Activated naive CD4-positive, alpha-beta T cell treated with anti-CD3 and anti-CD28 coated beads, Interleukin-2, amount 50 U/mL, for 16 hours (primary cell): ENCODE measurements around the gene LRP2.

ENCODE experiments used
- DNase-seq: peaks from one replicate; pipeline ENCODE4 v3.0.0-alpha.2; 2020

LRP2 gene

DNA sequence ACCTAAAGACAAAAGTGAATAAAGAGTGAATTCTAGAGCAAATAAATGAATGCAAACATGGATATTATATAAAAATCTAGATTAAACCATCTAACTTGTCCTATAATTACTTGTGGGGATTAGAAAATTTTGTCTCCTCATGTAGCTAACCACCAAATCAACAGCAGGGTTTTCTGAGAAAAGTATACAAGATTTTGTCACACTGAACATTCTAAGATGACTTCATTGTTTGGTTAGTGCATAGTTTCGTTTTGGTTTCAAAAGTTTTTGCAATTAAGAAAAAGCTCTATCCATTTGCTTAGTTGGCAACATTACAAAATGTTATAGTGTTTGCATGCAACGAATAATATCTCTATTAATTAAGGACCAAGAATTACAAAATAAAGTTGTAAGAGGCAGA lies 125.0 kb downstream of the LRP2 start:
- no peak for DNase-seq

DNA sequence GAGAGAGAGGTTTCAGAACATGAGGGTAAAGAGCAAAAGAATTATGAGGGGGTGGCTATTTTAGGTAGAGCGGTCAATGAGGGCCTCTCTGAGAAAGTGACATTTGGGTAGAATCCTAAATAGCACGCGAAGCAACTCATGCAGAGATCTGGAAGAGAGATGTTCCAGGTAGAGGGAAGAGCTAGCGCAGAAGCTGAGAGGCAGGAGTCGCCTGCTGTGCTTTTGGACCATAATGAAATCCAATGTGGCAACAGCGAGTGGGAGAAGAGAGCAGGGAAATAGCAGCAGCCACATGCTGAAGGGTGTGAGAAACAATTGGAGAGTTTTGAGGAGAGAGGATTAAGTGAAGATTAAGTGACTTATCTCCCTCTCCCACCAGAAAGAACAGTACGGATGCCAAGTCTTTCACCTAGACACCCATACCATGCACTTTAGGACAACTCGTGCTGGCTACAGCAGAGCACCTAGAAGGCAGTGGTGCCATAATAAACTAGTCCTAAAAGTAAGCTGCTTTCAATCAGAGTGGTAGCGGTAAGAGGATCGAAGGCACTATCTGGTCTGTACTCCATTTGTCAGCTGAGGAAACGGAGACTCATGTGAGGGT lies 129.7 kb downstream of the LRP2 start:
- DNase-seq, result no peak

DNA sequence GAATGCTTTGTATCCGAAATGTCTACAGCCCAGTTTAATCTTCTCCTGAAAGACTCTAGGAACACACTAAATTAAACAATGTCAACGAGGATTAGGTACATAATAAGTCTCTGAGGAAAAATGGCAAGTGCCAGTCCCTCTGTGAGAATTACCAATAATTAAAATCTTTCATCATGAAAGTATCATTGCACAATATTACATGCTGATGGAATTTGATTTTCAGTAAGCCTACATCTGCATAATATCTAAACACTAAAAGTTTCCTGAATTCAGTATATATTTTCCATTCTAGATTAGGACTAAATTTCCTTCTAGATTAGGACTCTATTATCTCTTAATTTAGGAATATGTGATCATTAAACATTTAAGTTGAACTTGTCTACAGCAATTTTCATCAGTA lies 132.1 kb downstream of the LRP2 start:
- no peak for DNase-seq

DNA sequence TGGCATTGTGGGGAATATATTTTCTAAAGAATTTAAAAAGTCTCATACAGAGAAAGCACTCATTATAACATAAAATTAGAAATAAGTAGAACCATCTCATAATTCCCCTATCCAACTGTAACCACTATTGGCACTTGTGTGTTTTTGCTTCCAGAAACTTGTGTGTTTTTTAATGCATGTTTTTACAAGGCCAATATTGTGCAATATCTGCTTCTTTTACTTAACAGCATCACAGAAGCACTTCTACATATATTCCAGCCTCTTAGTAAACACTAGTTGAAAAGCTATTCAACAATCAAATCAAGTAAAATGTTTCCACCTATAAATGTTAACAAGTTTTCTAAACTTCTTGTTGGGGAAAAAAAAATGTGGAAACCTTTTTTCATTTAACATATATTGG lies 132.7 kb downstream of the LRP2 start:
- no peak for DNase-seq

DNA sequence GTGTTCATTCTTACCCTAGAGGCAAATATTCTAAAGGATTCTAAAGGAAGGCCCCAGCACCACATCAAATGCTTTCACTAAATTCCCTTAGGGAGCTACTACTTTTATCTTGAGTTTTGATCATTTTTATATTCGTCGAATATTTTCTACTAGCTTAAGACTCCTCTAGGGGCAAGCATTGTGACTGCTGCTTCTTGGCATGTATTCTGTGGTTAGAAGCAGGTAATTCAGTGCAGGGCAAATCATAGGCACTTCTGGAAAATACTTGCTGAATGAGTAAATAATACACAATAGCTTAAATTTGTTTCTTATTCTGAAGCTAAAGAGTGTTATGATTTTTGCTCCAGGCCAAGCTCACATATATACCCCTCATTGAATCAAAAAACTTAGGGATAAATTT lies 136.4 kb downstream of the LRP2 start:
- no peak for DNase-seq

DNA sequence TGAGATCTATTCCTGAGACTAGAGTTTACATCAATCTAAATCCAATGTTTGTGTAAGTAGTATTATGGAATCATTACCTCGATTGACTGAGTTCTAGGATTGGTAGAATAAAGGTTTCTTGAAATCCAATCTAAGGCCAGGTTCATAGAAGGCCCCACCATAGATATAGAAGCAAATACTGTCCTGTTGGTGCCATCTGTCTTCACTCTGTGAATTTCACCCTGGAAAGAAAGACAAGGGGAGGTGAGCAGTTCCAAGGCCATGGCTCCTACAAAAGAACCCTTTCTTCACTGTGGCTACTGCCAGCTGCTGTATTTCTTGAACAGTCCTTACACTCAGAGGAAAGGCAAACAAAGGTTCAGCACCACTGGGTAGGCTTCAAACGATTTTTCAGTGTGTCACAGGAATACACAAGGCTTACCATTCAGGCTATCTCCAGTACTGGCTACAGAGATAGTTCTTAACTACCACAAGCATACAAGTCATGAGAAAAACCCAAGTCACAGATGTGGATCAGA lies 137.0 kb downstream of the LRP2 start:
- DNase-seq, result no peak

DNA sequence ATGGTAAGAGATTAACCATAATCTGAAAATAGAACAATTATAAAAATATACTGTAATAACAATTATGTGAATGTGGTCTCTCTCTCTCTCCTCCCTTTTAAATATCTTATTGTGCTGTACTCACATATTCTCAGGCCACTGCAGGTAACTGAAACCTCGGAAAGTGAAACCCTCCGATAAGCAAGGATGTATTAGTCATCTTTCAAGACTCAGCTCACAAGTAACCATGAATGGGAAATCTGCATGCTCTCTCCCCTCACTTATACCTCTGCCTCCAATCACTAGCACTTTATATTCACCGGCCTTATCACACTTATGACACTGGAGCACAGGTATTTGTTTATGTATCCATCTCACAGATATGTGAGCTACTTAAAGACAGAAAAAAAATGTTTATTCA lies 139.7 kb downstream of the LRP2 start:
- no peak for DNase-seq

DNA sequence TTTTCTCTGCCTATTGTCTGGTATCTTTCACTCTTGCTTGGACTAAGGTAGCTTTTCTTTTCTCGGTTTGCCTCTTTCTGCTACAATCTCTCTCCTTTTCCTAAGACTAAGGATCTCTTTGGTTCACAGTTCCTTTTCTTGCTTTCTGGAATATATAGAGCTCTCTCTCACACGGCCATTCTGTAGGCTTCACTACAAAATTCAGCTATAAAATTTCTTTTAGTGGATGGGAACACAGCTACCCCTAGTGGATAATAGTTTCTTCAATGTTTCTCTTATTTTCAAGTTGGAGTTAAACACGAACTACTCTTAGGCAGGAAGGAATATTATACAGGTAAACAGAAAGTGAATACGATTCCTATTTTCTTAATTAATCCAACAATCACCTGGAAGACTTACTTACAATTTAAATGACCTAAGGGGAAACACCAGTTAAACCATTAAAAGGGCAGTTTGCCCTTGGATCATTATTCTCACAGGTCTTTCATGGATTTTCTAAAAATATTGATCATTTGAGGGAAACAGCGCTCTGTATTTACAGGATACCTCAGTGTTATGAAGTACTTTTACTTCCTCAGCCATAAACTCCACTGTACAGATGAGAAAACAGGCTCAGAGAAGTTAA lies 140.5 kb downstream of the LRP2 start:
- DNase-seq, result no peak

DNA sequence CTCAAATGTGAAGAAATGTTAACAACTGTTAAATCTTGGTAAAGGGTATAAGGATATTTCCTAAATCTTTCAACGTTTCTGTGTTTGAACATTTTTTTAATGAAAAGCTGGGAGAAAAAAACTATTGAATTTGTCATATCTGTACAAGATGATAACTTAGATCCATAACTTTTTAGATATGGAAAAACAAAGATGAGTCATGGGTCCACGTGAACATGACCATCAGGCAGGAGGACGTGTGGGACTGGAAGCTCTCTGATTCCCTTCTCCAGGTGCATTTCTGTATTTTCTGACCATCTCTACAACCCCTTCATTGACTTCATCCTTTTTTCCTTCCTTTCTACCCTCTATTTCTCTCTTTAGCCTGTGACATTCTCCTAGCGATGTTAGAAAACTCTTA lies 151.4 kb downstream of the LRP2 start:
- no peak for DNase-seq

DNA sequence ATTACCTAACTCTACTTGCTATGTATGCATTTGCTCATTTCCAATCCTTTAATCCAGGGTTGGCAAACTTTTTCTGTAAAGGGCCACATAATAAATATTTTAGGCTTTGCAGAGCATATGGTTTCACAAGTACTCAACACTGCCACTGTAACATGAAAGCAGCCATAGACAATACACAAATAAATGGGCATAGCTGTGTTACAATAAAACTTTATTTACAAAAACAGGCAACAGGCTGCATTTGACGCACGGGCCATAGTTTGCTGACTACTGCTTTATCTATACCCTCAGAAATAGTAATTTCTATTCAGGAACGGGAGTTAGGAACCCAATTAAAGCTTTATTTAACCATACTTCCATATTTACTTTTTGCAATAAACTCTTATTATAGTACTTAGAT lies 154.3 kb downstream of the LRP2 start:
- DNase-seq, result no peak

DNA sequence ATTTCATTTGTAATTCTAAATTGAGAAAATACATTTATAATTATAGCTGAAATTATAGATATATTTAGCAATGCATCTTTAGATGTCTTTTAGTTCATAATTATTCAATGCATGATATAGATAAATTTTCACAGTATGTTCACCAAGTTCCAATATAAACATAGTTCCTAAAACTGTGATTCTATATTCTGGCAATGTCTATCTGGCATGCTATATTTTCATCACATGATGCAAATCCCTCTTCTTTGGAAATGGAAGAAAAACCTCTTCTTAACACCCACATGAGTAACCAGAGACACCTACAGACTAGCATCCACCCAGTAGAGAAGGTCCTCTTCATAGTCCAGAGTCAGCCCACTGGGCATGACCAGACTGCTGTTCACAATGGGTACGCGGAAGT lies 157.2 kb downstream of the LRP2 start:
- DNase-seq, result no peak

DNA sequence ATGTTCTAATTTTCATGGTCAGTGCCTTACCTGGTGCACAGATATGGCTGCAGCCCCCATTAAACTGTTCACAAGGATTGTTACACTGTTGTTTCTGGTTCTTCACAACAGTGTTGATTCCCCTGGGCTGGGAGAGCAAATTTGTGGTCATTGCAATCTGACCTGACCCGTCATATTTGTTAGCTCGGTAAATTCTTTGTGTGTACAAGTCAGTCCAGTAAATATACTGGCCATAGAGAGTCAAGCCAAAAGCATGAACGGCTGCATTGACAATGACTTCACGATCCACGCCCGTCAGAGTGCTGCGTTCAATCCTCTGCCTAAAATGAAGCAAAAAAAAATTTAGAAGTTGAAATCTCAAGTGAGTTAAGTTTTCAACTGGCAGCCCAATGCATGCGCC lies 158.4 kb downstream of the LRP2 start:
- DNase-seq, result no peak

DNA sequence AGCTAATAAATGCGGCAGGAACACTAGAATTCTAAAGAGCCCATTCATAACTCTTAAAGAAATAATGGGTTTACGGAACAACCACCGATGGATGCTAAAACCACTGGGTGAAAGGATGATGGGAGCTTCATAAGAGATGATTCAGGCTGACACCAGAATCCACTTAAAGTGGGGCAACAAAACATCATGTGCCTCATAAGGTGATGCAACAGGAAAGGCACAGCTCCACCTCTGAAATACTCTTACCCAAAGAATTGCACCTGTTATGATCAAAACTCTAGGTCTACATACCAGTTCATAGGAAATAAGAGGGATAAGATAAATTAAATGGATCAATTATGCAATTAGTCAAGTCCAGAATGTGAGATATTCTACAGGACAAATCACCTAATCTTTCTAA lies 161.6 kb downstream of the LRP2 start:
- DNase-seq, result no peak

DNA sequence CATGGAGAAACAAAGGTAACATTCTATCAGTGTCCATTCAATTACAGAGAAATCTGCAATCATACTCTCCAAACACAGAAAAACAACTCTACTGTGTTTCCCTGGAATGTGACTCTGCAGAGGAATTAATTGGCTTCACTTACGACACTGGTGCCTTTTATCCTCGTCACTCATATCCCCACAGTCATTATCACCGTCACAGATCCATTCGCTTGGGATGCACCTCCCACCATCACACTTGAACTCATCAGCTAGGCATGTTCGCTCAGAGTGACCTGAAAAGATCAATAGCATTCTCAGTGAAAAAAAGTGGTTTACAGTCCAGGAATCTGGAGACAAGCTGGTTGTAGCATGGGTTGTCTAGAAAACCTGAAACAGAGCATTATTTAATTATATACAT lies 168.7 kb downstream of the LRP2 start:
- no peak for DNase-seq

DNA sequence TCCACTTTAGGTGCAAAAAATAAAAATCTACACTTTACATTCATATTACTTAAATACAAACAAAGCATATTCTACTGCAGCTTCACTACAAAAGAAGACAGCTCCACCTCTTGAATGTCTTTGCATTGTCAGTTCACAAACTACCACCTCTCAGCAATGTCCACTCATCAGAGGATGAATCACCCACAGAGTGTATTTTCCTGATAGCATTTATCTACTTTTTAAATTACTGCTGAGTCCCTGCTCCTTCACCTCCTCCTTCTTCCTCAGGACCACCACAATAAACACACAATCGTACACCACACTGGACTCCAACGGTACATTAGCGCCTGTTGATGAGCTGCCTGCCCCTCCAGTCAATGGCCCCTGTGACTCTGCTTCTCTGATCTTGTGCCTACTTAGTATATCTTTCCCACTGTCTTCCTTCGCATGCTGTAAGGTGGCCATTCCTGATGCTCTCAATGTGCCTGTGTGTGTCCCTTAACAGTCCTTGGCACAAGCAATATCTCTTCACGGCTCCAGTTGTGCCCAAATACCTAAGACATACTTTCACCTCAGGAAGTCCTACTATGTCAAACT lies 172.0 kb downstream of the LRP2 start:
- DNase-seq, result no peak

DNA sequence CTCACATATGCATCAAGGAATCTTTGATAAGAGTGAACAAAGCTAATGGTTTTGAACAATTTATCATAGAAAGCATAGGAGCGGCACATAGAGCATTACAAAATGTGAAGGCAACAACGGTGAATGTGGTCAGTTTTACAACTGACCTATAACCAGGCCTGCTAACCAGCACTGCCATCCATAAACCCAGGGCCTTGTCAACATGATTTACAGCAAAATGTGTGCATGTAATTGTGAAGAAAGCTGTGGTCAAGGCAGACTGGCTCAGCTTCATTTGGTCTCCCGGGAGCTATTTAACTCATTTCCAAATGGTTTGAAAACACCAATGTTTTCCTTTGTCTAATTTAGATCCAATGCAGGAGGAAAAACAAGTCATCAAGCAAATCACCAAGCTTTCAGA lies 173.2 kb downstream of the LRP2 start:
- no peak for DNase-seq

DNA sequence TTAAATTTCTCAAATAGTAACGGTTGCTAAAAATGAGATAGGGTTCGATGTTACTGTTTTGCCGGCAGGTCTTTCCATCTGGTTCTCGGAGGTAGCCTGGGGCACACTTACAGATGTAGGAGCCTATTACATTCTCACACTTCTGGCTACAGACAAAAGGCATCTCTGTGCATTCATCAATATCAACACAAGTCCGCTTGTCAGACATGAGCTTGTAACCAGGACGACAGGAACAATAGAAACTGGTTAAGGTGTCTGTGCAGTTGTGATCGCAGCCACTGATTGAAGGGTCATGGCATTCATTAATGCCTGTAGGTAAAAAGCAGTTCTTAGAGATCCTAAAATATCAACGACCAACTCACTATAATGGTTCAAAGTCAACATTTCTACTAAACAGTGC lies 176.6 kb downstream of the LRP2 start:
- DNase-seq, result no peak

DNA sequence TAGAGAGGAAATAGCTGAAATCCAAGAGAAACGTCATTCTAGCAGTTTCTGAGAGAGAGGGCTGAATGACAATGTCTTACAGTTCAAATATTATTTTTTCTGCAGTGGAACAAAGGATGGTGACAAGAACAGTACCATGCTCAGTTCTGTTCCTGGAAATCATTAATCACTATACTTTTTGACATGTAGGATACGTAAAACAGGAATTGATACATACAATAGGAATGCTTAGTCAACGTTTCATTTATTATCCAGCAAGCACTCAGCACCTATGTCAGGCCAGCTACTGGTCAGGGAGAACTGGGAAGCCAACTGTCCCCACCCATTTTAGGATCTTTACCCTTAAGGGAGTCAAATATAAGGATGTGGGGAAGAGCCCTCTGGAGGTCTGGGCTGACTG lies 178.3 kb downstream of the LRP2 start:
- DNase-seq, result no peak

DNA sequence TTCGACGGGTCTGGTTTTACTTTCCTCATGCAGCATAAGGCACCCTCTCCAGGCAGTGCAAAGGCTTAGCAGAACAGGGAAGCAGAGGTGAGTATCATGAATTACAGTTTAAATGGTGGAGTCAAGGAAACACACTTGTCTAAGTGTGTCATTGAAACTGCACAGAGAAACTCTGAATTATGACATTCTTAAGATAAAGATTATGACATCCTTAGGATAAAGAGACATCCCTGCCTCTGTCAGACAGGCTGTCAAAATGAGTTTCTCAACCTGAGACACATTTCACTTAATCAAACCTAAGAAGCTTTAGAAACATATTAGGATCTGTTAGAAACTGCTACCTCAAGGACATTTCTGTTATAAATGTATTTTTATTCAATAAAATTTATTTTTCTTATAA lies 179.8 kb downstream of the LRP2 start:
- no peak for DNase-seq

DNA sequence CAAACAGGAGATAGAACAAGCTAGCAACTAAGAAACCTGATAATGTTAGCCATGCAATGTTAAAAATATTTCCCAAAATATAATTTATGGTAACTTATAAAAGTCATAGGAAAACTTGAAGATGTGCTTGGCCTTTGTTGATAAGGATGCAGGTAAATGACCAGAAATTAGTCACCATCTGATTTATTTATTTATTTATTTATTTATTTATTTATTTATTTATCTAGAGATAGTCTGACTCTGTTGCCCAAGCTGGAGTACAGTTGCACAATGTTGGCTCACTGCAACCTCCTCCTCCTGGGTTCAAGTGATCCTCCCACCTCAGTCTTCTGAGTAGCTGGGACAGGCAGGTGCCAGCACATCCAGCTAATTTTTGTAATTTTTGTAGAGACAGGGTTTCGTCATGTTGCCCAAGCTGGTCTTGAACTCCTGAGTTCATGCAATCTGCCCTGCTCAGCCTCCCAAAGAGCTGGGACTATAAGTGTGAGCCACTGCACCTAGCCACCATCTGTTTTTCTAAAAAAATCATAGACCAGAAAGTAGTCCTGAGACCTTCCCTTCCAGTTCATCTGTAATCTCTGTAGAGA lies 183.4 kb downstream of the LRP2 start:
- DNase-seq, result no peak

DNA sequence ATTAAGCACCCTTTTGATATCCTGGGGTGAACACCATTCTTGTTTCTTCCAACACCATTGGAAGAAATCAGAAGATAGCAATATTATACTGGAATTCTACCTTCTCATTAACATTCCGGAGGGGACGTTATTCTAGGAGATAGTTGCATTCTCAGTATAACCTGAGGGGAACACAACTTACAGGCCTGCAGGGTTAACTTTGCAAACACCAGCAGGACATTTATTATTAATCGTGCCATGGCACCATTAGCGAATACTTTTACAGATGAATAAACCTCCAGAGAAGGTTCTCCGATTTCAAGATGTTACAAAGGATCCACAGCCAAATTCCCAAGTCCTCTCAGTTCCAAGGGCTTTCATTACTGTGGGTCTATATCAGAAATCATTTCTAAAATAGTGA lies 184.0 kb downstream of the LRP2 start:
- DNase-seq, result no peak

DNA sequence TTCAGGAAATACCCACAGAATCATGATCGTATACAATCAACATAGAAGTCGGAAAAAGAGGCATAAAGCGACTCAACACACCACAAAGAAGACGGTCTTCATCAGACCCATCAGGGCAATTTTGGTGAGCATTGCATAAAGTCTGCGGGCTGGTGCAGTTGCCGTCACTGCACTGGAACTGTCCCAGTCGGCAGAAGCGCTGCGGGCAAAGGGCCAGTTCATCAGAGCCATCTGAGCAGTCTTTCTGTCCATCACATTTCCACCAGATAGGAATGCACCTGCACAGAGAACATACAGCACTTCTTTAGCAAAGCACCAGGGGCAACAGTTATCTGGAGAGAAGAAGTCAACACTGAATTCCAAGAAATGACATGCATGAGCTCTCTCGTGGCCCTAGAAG lies 187.2 kb downstream of the LRP2 start:
- no peak for DNase-seq

DNA sequence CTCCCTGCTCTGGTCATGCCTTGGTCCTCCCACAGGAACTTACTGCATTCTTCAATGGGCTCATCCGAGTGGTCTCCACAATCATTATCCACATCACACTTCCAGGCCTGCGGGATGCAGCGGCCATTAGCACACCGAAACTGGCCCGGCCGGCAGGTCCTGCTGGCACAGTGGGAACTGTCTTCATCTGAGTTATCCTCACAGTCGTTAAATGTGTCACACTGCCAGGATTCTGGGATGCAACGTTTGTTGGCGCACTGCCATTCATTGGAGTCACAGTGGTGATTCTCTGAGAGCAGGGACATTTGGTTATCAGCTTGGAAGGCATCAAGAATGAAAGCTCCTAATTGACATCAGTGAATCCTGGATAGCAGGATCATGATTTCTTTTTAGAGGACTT lies 188.5 kb downstream of the LRP2 start:
- DNase-seq, result no peak

DNA sequence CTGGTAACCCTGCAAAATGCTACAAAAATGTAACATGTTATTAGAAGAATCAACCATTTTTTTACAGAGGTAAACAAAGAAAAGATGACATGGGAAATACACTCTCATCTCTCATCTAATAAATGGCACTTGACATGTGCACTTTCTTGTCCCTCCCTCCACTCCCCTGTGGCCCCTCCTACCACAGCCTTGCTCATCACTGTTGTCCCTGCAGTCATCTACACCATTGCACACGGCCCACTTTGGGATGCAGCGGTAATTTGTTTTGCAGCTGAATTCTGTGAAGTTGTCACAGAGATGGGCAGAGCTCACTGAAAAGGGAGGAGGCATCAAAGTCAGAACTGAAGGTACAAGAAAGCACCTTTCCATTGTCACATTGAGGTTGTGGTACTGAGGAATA lies 189.4 kb downstream of the LRP2 start:
- no peak for DNase-seq
